ENCODE data around the gene CCDC134. TPM values are rescaled to one million over a fixed set of nuclear protein-coding genes. Genes with fewer than 3 reads are reported as not detected.

CCDC134 gene
- total and polyA plus RNA-seq, 2 of the 8 experiments (the other 6 are each of a cell fraction or from before 2014, with no cell fraction given) = 7.7 to 20.0 TPM

- TF ChIP-seq CHD7 (IDR thresholded peaks at IDR 0.05; ENCODE audit: insufficient replicate concordance, low read length) = no peak
- no peak for TF ChIP-seq ZNF274 (IDR thresholded peaks at IDR 0.05; ENCODE audit: borderline replicate concordance, extremely low read depth, low read length)
- TF ChIP-seq RAD21 (IDR thresholded peaks at IDR 0.05 in 1 of 2, conservative IDR thresholded peaks at IDR 0.05 in 1 of 2; ENCODE audit: low read depth in 2 of 2, low read length in 2 of 2) = no peak
- TF ChIP-seq SP1 (IDR thresholded peaks at IDR 0.05; ENCODE audit: low read depth, low read length) = no peak
- no peak for TF ChIP-seq CHD2 (IDR thresholded peaks at IDR 0.05; ENCODE audit: low read length)
- TF ChIP-seq RNF2 (IDR thresholded peaks at IDR 0.05; ENCODE audit: borderline replicate concordance, low read depth, low read length, missing control alignments, poor library complexity, severe bottlenecking) = no peak
- no peak for TF ChIP-seq HDAC6 (IDR thresholded peaks at IDR 0.05; ENCODE audit: low read depth, low read length)
- no peak for TF ChIP-seq BACH1 (IDR thresholded peaks at IDR 0.05; ENCODE audit: low read length)
- TF ChIP-seq SRF (IDR thresholded peaks at IDR 0.05; ENCODE audit: low read depth, low read length) = no peak
- TF ChIP-seq BRCA1 (IDR thresholded peaks at IDR 0.05; ENCODE audit: low read depth, low read length) = no peak
- no peak for TF ChIP-seq POLR2AphosphoS5 (IDR thresholded peaks at IDR 0.05; ENCODE audit: low read depth, low read length)
- TF ChIP-seq GABPA (IDR thresholded peaks at IDR 0.05; ENCODE audit: borderline replicate concordance, insufficient read depth, low read length) = no peak
Measured at GRCh38 chr22:41848468-41848867, 48.0 kb downstream of the CCDC134 start (continued).

Measured in H1 (cell line).